GM20431 (cell line): Measurements from ENCODE around the gene OAF.

Experiments used
- in situ Hi-C: fragments of 300-500 bp; cut with MseI, MboI; formaldehyde crosslinking; loops from one replicate; pipeline ENCODE4 v1.15.0; 2020; ENCODE audit warnings: low sequenced_read_pairs; ENCODE audit not compliant: unreplicated experiment

Gene OAF

GRCh38 chr11:120182790-120183491 lies 27.9 kb upstream of the OAF start:
- in situ Hi-C loops = no loop called here

- in situ Hi-C loops = no loop called here
Measured at GRCh38 chr11:120183701-120184141, 27.1 kb upstream of the OAF start.

- in situ Hi-C loops = no loop called here
Measured at GRCh38 chr11:120184371-120184945, 26.4 kb upstream of the OAF start.

- in situ Hi-C loops = no loop called here
Measured at GRCh38 chr11:120184946-120185705, 25.7 kb upstream of the OAF start.

- in situ Hi-C loops = no loop called here
Measured at GRCh38 chr11:120185706-120186455, 25.0 kb upstream of the OAF start.

DNA sequence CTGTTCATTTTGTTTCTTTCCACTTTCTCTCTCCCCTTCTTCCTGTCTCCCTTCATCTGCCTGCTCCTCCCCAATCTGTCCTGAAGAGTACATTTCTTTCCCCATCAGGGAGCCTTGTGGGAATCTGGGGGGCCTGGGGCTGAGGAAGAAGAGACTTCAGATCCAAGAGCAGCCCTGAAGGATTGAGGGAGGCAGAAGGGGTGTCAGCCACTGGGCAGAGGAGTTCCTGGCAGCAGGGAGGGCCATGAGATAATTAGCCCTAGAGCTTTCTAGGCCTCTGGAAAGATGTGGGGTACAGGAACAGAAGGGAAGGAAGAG lies 24.4 kb upstream of the OAF start:
- in situ Hi-C loops = no loop called here

DNA sequence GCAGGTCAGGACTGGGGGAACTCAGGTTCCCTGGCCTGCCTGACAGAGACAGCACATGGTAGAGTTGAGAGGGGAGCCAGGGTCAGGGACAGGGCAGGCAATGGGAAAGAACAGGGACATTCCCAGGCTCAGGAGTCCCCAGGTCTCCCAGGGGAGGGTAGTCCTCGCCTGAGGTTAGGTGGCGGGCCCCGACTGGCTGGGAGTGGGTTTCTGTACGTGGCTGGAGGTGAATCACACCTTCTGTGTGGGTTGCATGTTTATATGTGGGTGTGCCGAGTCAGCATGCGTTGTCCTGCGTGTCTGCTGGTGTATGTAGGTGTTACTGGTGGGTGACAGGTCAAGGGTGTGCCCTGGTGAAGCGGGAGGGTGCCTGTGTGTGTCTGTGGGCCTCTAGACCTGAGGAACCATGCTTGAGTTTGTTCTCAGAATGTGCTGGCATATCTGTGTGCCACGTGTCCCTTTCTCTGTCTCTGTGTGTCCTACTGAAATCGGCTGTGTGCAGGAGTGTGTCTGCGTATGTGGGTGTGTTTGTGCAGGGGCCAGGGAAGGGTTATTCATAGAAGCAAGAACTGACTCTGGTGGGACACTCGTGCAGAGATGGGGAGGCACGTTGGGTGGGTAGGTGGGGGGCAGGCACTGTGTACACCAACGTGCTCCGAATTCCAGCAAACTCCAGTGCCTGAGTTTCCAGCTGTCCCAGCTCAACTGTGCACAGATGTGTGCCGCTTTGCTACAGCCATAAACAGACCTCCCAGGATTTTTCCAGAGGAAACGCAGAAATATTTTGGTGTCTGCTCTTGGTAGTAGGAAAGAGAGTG lies 23.8 kb upstream of the OAF start:
- in situ Hi-C loops = no loop called here

GRCh38 chr11:120188371-120188770 lies 22.5 kb upstream of the OAF start:
- in situ Hi-C loops = no loop called here

DNA sequence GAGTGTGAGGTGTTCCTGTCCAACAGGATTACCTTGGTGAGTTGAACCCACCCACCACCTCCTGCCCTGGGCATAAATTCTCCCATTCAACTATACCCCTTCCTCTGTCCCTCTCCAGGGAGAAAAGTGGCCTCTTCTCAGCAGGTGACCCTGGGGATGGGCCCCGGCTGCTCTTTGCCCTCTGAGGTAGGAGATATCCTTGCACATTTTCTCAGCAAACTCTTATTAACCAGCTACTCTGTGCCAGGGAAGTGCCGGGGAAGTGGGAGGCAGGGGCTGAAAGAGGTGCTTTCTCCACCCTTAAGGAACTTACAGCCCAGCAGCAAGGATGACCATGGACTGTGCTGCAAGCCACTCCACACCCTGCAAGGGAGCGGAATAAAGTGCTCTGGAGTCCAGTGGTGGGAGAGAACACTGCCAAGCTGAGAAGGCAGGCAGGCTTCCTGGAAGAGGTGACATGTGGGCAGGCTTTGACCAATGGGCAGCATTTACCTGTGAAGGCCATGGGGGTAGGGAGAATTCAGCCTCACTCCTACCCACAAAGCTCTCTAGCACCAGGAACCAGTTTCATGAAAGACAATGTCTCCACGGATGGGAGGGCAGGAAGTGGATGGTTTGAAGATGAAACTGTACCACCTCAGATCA lies 21.9 kb upstream of the OAF start:
- in situ Hi-C loops = no loop called here

DNA sequence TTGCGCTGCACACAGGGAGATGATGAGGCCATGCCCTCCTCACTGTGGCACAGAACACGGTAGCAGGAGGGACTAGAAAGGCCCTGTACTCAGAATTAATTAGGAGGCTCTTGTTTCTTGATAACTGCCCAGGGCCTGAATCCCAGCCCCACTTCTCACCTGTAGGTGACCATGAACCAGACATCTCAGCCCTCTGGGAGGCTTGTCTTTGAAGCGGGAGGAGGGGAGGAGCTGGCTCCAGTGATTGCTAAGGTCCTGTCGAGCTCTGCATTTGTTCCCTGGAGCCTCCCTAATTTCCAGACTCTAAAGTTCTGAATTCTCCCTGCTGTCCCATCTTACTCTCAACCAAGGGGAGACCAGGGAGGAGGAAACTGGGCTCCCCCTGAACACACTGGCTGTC lies 19.8 kb upstream of the OAF start:
- in situ Hi-C loops = no loop called here

- in situ Hi-C loops = no loop called here
Measured at GRCh38 chr11:120192831-120193625, 17.8 kb upstream of the OAF start.

- in situ Hi-C loops = no loop called here
Measured at GRCh38 chr11:120194166-120194565, 16.7 kb upstream of the OAF start.

- in situ Hi-C loops = no loop called here
Measured at GRCh38 chr11:120195601-120196320, 15.1 kb upstream of the OAF start.

DNA sequence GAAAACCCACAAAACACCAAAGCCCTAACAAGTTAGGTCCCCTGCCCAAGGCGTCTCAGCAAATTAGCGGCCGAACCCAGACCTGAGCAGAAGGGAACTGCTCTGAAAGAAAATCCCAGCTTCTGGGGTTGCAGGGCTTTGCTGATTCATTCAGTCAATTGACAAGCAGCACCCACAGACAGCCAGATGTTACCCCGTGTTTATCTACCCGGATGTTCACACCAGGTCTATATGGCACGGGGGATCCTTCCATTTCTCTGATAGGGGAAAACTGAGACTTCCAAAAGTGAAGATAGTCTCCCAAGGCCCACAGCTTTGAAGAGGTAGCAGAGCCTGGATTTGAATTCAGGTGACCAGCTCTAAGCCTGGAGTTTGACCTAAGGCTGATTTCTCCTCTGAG lies 14.0 kb upstream of the OAF start:
- in situ Hi-C loops = no loop called here

DNA sequence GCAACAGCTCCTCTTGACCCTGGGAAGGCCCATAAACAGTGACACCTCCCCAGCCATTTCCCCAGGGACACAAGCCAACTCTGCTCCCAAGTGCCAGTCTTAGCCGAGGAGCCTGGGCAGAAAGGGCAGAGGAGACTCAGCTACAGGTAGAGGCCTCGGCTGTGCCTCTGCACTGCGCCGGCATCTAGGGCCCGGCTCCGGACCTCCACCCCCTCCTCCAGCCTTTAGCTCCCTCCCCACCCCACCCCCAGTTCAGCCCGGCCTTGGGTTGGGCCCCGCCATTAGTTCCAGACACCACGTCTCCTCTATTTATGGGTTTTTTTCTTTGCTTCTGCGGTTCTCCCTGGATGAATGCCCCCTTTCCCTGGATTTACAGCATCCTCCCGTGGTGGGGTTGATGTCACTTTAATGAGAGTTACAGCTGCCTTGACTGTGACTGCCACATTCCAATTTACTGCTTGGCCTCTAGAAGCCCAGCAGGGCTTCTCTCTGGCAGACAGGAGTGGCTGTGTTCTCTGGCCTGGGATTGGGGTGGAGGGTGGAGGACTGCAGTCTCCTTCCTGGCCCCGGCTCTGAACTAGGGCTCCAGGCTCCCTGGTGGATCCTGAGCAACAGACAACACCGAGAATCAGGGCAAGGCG lies 13.5 kb upstream of the OAF start:
- in situ Hi-C loops = no loop called here

DNA sequence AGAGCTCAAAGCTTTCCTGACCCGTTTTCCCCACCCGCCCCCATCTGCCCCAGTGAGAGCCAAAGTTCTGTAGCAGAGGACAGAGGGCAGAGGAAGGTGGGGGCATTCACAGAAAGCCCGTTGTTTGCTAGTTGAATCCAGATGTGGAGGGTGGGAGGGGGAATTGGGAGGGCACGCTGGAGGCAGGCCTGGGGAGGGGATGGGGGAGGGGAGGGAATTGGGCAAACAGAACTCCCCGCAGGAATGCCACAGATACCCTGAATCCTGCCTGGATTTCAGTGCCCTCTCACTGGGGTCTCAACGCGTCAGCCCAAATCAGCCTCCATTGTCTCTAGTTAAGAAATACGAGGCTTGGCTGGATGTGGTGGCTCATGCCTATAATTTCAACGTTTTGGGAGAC lies 12.9 kb upstream of the OAF start:
- in situ Hi-C loops = no loop called here

DNA sequence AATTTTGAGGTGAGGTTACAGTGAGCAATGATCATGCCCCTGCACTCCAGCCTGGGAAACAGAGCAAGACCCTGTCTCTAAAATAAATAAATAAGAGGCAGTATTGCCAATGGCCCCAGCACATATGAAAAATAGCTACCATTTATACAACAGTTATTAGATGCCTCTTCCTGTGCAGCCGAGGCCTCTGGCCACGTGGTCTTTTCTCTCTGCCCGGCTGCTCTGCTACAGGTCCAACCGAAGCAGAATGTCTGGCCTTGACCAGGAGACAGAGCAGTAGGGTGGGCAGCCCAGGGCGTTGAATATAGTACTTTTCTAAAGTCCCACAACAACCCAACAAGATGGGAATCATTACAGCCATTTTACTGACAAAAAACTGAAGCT lies 12.4 kb upstream of the OAF start:
- in situ Hi-C loops = no loop called here
